Activated T-cell treated with anti-CD3 and anti-CD28 coated beads, Interleukin-2, amount 50 U/mL, for 72 hours (primary cell): Measurements from ENCODE around the gene ATP1B3. TPM values are rescaled to one million over a fixed set of nuclear protein-coding genes. Genes with fewer than 3 reads are reported as not detected.

Experiments used
- ATAC-seq, 2 donors: fragments of 150-1000 bp; cut with Tn5 transposase; replicated peaks in 1 of 2; 2 replicates each; pipeline ENCODE4 v1.10.0; 2021; ENCODE audit warnings: moderate library complexity in 2 of 2, mild to moderate bottlenecking in 1 of 2
- DNase-seq, 2 donors: peaks; one replicate each; pipeline ENCODE4 v3.0.0; 2021 to 2022; ENCODE audit warnings: mixed read lengths in 1 of 2
- H3K27ac Mint-ChIP-seq: one replicate; pipeline ENCODE4 v1.8.0; 2022; ENCODE audit warnings: mild to moderate bottlenecking, moderate library complexity, mixed read lengths
- H3K27me3 Mint-ChIP-seq: one replicate; pipeline ENCODE4 v1.8.0; 2022; ENCODE audit warnings: low read depth, mixed read lengths
- H3K36me3 Mint-ChIP-seq, 2 donors: one replicate each; pipeline ENCODE4 v1.8.0; 2022; ENCODE audit warnings: mixed read lengths in 2 of 2, mild to moderate bottlenecking in 1 of 2; ENCODE audit not compliant: insufficient read depth in 2 of 2
- H3K4me1 Mint-ChIP-seq: one replicate; pipeline ENCODE4 v1.8.0; 2022; ENCODE audit warnings: low read depth, mixed read lengths
- H3K4me3 Mint-ChIP-seq, 2 donors: one replicate each; pipeline ENCODE4 v1.8.0; 2022; ENCODE audit warnings: mild to moderate bottlenecking in 2 of 2, mixed read lengths in 2 of 2, moderate library complexity in 2 of 2
- H3K9me3 Mint-ChIP-seq, 2 donors: one replicate each; pipeline ENCODE4 v1.8.0; 2022; ENCODE audit warnings: mixed read lengths in 2 of 2
- total RNA-seq, 2 donors: library from RNA; stranded (reverse); gene quantifications; one replicate each; pipeline ENCODE4 v1.2.3, GENCODE V29; 2022

ATP1B3 gene
- total RNA-seq, 2 donors from 2014 or later, result 79.8 to 102 TPM

GRCh38 chr3:141849056-141849815 lies 27.2 kb upstream of the ATP1B3 start:
- Mint-ChIP-seq H3K4me3 (no peak overlapping the region), H3K9me3 (no peaks in the 10 kb centered on the region), H3K36me3 (no peaks in the 10 kb centered on the region), H3K27me3 (no peaks in the 10 kb centered on the region), H3K4me1 (no peaks in the 10 kb centered on the region), H3K27ac (no peak overlapping the region)
- no peak for DNase-seq
- no peak for ATAC-seq

DNA sequence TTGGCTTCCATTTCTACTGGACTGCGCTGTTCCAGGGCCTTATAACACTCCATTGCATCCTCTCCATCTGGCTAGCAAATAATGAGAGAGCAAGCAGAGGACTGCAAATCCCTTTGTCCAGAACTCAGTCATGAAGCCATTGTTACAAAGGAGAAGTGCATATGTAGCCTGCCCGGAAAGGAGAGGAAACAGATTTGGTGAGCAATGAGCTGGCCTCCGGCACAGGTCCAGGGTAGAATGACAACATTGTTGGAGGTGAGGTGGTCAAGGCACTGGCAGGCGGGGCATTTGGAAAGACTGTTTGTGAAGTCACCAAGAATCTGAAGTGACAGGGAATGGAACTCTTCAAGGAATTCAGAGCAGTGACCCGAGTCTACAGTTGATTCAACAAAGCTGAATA lies 25.0 kb upstream of the ATP1B3 start:
- Mint-ChIP-seq H3K9me3 (no peaks in the 10 kb centered on the region), H3K4me3 (no peak overlapping the region), H3K4me1 (no peaks in the 10 kb centered on the region), H3K27ac (no peak overlapping the region), H3K36me3 (no peaks in the 10 kb centered on the region), H3K27me3 (no peaks in the 10 kb centered on the region)
- ATAC-seq (no peak), DNase-seq (no peak)

GRCh38 chr3:141853081-141853601 lies 23.3 kb upstream of the ATP1B3 start:
- Mint-ChIP-seq H3K27me3 (no peaks in the 10 kb centered on the region), H3K9me3 (no peaks in the 10 kb centered on the region), H3K36me3 (no peaks in the 10 kb centered on the region), H3K27ac (no peak overlapping the region), H3K4me1 (no peaks in the 10 kb centered on the region), H3K4me3 (no peak overlapping the region)
- DNase-seq, result no peak
- ATAC-seq, result no peak

GRCh38 chr3:141853629-141854168 lies 22.7 kb upstream of the ATP1B3 start:
- Mint-ChIP-seq H3K4me1 (no peaks in the 10 kb centered on the region), H3K4me3 (no peak overlapping the region), H3K9me3 (no peaks in the 10 kb centered on the region), H3K27me3 (no peaks in the 10 kb centered on the region), H3K27ac (no peak overlapping the region), H3K36me3 (no peaks in the 10 kb centered on the region)
- no peak for DNase-seq
- no peak for ATAC-seq

DNA sequence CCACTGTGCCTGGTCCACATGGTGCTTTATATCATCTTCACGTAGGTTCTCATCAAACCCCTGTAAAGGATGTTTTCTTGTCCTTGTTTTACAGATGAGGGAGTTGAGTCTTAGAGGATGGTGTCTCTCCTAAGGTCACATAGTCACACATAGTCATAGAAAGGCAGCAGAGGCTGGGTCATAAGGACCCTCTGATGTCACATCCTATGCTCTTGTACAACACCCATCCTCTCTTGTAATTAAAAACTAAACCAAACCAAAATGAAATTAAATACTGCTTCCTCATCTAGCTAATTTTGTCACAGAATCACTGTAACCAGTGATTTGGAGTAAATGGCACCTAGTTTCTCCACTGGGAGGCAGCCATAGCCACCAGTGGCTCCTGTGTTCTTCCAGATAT lies 21.8 kb upstream of the ATP1B3 start:
- H3K27me3 Mint-ChIP-seq, result no peaks in the 10 kb centered on the region
- no peak overlapping the region for H3K27ac Mint-ChIP-seq
- no peaks in the 10 kb centered on the region for H3K9me3 Mint-ChIP-seq
- no peak for DNase-seq
- H3K4me1 Mint-ChIP-seq, result no peaks in the 10 kb centered on the region
- no peak overlapping the region for H3K4me3 Mint-ChIP-seq
- peak in 1 of 2 donors; percentile 51 for ATAC-seq
- H3K36me3 Mint-ChIP-seq, result no peaks in the 10 kb centered on the region

DNA sequence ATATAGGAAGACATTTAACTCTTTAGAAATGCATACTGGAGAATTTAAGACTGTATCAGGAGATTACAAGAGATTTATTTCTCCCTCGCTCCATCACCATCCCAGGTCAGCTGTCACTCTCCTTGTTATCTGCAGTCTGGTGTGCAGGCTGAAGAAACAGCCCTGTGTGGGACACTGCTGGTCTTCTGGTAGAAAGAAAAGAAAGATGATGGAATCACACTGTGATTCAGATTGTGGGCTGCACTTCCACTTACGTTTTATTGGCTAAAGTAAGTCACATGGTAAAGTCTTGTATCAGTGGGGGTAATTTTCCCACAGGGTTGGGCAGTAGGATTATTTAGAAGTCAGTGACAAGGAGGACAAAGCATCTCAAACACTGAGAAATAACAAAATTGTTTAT lies 18.1 kb upstream of the ATP1B3 start:
- no peaks in the 10 kb centered on the region for H3K27me3 Mint-ChIP-seq
- H3K4me1 Mint-ChIP-seq, result peaks cover 3% of the 10 kb centered on the region
- no peaks in the 10 kb centered on the region for H3K36me3 Mint-ChIP-seq
- H3K4me3 Mint-ChIP-seq, result no peak overlapping the region
- DNase-seq, result no peak
- no peaks in the 10 kb centered on the region for H3K9me3 Mint-ChIP-seq
- ATAC-seq, result no peak
- H3K27ac Mint-ChIP-seq, result no peak overlapping the region

- Mint-ChIP-seq H3K27me3 (no peaks in the 10 kb centered on the region), H3K4me3 (no peak overlapping the region), H3K36me3 (no peaks in the 10 kb centered on the region), H3K9me3 (no peaks in the 10 kb centered on the region), H3K27ac (no peak overlapping the region), H3K4me1 (peaks cover 6% of the 10 kb centered on the region)
- ATAC-seq (no peak), DNase-seq (no peak)
Measured at GRCh38 chr3:141859651-141860050, 16.8 kb upstream of the ATP1B3 start.

DNA sequence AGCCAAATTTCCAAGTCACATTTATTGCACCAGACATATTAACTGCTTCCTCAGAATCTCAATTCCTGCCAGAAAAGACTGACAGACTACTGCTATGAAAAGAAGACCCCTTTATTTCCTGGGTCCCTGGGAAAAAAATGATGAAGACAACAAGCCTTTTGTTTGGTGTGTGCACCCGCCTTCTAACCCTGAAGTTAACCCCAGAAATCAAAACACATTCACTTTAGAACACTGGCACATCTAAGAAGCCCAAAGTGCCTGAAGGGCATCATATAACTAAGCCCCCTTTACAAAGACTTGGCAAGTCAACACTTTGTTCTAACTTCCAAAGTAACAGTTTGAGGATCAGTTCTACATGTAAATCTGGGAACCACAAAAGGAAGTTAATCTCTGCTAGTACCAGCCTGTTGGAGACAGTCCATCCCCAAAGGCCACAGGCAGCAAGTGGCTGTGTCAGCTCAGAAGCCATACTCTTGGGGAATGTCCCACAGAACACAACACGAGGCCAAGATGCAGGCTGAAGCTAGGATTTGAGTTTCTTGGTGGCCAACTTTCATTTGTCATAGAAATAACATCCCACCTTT lies 16.3 kb upstream of the ATP1B3 start:
- no peak overlapping the region for H3K4me3 Mint-ChIP-seq
- ATAC-seq (no peak), DNase-seq (no peak)
- H3K27me3 Mint-ChIP-seq, result no peaks in the 10 kb centered on the region
- H3K4me1 Mint-ChIP-seq, result peaks cover 6% of the 10 kb centered on the region
- no peaks in the 10 kb centered on the region for H3K9me3 Mint-ChIP-seq
- H3K36me3 Mint-ChIP-seq, result no peaks in the 10 kb centered on the region
- H3K27ac Mint-ChIP-seq, result no peak overlapping the region

GRCh38 chr3:141860766-141861513 lies 15.5 kb upstream of the ATP1B3 start:
- no peaks in the 10 kb centered on the region for H3K36me3 Mint-ChIP-seq
- H3K4me3 Mint-ChIP-seq, result no peak overlapping the region
- no peaks in the 10 kb centered on the region for H3K9me3 Mint-ChIP-seq
- no peak overlapping the region for H3K27ac Mint-ChIP-seq
- H3K27me3 Mint-ChIP-seq, result no peaks in the 10 kb centered on the region
- ATAC-seq (no peak), DNase-seq (no peak)
- peaks cover 6% of the 10 kb centered on the region for H3K4me1 Mint-ChIP-seq

GRCh38 chr3:141862279-141862816 lies 14.1 kb upstream of the ATP1B3 start:
- no peaks in the 10 kb centered on the region for H3K36me3 Mint-ChIP-seq
- H3K4me3 Mint-ChIP-seq, result no peak overlapping the region
- DNase-seq, result no peak
- no peak for ATAC-seq
- H3K9me3 Mint-ChIP-seq, result no peaks in the 10 kb centered on the region
- H3K27me3 Mint-ChIP-seq, result no peaks in the 10 kb centered on the region
- no peak overlapping the region for H3K27ac Mint-ChIP-seq
- peaks cover 6% of the 10 kb centered on the region for H3K4me1 Mint-ChIP-seq

- DNase-seq (no peak), ATAC-seq (no peak)
- Mint-ChIP-seq H3K9me3 (no peaks in the 10 kb centered on the region), H3K4me1 (peaks cover 6% of the 10 kb centered on the region), H3K27me3 (no peaks in the 10 kb centered on the region), H3K27ac (no peak overlapping the region), H3K36me3 (no peaks in the 10 kb centered on the region), H3K4me3 (no peak overlapping the region)
Measured at GRCh38 chr3:141863491-141863890, 13.0 kb upstream of the ATP1B3 start.

GRCh38 chr3:141864281-141864970 lies 12.0 kb upstream of the ATP1B3 start:
- Mint-ChIP-seq H3K4me3 (no peak overlapping the region), H3K4me1 (peaks cover 6% of the 10 kb centered on the region), H3K9me3 (no peaks in the 10 kb centered on the region), H3K36me3 (no peaks in the 10 kb centered on the region), H3K27ac (no peak overlapping the region), H3K27me3 (no peaks in the 10 kb centered on the region)
- no peak for DNase-seq
- no peak for ATAC-seq
